PC-3 (cell line): Measurements from ENCODE around the gene PCBP3.

Experiments used
- EZH2phosphoT487 ChIP-seq: fragments of 300-600 bp; sonication (generic); IDR thresholded peaks from 2 replicates; pipeline ENCODE4 v1.6.1; 2018; ENCODE audit warnings: mild to moderate bottlenecking, antibody characterized with exemption, low read length, borderline replicate concordance
- TF ChIP-seq, protein P1 (sequence below): fragments of 300-600 bp; sonication (generic); conservative IDR thresholded peaks from 2 replicates; pipeline ENCODE4 v1.5.1; 2017; ENCODE audit warnings: antibody characterized with exemption, low read depth, mild to moderate bottlenecking, low read length

DNA sequence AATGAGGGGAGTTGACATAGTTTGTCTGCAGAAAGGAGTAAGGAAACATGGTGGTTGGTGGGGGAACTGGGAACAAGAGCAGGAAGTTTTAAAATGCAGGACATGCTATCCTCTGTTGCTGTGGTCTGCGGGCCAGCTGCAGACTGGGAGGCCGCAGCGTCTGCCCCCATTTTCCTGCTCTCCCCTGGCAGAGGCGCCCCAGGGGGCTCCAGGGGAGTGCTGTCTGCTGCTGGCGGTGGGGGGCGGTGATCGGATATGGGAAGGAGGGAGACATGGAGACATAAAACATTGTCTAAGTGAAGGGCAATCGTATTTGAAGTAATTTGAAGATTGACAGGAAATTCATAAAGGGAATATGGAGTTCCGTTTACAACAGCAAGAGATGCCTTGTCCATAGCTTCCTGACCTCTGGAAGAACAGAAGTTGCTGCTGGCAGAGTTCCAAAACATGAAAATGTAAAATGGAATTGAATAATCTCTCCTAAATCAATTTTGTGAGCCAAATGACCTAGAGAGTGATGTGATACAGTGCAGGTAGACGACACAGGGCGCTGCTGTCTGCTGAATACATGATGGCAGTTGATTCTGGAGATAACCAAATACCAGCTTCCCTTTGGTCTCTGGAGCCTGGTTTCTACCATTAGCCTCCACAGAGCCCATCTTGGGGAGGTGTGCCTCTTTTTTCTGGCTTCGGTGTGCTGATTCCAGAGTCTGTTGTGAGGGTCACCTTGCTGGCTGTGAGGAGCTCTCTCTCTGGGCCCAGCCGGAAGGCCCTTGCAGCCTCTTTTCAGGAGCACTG is 61.0 kb downstream of the PCBP3 start:
- TF ChIP-seq, protein P1, sequence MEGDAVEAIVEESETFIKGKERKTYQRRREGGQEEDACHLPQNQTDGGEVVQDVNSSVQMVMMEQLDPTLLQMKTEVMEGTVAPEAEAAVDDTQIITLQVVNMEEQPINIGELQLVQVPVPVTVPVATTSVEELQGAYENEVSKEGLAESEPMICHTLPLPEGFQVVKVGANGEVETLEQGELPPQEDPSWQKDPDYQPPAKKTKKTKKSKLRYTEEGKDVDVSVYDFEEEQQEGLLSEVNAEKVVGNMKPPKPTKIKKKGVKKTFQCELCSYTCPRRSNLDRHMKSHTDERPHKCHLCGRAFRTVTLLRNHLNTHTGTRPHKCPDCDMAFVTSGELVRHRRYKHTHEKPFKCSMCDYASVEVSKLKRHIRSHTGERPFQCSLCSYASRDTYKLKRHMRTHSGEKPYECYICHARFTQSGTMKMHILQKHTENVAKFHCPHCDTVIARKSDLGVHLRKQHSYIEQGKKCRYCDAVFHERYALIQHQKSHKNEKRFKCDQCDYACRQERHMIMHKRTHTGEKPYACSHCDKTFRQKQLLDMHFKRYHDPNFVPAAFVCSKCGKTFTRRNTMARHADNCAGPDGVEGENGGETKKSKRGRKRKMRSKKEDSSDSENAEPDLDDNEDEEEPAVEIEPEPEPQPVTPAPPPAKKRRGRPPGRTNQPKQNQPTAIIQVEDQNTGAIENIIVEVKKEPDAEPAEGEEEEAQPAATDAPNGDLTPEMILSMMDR, result no peak
- no peak for TF ChIP-seq EZH2phosphoT487
